HG02938 (cell line): Measurements from ENCODE around the gene CRMP1.

Experiments
- ATAC-seq: cut with Tn5 transposase; IDR thresholded peaks from one replicate; pipeline ENCODE4 v1.9.1; 2021; ENCODE audit warnings: mild to moderate bottlenecking, moderate library complexity; ENCODE audit not compliant: unreplicated experiment

Gene CRMP1

DNA sequence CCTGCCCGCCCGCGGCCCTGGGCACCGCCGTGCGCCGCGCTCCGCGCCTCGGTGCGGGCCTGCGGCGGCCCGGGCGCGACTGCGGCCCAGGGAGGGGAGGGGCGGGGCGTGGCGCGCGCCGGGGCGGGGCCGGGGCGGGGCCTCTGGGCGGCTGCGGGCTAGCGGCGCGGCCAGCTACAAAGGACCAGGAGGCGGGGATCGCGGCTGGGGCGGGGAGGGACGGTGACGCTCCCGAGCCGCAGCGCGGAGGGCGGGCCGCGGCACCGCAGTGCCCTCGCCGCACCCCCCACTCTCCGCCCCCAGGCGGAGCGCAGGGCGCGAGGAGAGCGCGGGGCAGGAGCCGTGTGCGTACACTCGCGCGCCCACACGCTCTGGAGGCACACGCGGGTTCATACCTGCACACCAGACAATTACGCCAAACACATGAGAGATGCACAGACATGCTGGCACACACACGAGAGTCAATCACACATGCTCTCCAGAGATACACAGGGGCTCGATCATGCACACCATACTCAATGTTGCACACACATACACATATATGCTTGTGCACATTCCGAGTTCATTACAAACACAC, at the start of gene CRMP1:
Gene CRMP1 (minus strand): TSS at position 83 of the 577 bp plus-strand sequence. CDS start 117 bp downstream, outside the sequence.
- no peak for ATAC-seq

DNA sequence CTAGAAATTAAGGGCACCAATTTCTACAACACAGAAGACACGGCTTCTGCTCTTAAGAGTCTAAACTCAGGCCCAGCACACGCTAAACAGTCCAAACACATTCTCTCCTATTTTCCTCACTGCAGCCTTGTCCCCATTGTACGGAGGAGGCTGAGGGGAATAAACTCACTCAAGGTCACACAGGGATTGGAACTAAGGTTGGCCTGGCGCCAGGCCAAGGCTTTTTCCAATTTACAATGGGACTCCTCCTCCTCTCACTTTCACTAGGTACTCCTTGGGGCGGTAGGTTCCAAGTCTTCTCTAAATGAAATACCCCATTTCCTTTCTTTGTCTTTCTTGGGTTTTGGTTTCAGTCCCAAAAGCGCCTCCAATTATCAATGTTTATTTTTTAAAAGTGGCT, 48.7 kb upstream of the CRMP1 start:
- no peak for ATAC-seq

DNA sequence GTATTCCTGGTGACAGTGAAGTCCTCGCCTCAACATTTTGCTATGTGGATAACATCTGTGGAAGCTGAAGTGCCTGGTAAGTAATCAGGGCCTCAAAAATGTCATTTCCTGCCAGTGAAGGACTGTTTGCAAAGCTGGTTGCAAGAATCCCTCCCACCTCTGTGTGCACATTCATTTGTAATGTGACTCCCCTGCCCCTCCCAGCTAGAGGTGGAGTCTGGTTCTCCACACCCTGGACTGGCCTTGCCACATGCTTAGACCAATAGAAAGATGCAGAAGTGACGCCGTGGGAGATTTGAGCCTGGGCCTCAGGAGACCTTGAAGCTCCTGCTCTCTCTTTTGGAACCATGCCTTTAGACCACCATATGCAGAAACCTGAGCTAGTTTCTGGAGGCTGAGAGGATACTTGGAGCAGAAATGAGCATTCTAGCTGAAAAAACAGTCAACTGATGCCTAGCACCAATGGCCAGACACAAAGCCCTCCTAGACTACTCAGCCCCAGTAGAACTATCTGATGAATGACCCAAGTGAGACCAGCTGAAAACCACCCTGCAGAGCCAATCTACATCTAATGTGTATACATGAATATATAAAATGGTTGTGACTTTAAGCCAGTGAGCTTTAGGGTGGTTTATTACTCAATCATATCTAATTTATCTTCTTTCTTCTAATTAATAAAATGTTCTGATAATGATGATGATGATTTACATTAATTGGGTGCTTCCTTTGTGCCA, 47.8 kb upstream of the CRMP1 start:
- ATAC-seq = no peak

GRCh38 chr4:5933996-5934831, 41.3 kb upstream of the CRMP1 start:
- no peak for ATAC-seq

- ATAC-seq = no peak
Measured at GRCh38 chr4:5933116-5933515, 40.2 kb upstream of the CRMP1 start.

DNA sequence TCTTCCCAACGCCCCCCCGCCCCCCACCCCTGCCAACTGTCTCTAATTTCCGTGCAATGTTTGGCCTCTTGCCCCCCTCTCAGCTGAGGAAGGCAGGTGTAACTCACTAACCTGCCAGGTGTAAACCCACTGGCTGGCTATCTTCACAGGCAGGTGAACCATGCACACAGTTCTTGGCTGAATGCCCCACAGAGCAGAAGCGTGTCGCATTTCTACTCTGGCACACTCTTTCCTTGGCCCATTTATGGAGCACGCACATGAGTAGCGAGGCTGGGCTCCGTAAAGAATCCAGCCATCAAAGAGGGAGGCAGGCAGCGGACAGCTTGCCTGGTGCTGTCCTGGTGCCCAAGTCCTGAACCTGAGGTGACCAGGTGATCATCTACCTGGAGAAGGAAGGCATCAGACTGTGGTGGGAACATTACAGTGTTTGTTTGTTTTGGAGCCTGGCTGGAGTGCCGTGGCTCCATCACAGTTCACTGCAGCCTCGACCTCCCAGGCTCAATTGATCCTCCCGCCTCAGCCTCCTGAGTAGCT, 39.2 kb upstream of the CRMP1 start:
- no peak for ATAC-seq

DNA sequence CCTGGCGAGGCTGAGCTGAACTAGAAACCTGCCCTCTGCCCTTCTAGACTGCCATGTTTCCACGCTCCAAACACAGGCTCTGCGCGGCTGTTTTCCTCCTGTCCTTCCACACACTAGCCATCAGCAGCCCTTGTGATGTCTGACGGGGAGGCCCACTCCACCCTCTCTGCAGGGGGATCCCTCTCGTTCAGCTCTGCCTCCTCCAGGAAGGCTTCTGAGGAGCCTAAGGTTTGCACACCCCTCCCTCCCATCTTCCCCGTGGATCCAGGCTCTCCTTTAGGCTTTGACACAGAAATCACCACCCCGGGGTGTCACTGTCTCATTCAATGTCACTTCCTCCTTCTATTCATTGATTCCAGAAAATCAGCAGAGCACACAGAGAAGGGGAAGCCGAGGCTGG, 38.6 kb upstream of the CRMP1 start:
- ATAC-seq = no peak

DNA sequence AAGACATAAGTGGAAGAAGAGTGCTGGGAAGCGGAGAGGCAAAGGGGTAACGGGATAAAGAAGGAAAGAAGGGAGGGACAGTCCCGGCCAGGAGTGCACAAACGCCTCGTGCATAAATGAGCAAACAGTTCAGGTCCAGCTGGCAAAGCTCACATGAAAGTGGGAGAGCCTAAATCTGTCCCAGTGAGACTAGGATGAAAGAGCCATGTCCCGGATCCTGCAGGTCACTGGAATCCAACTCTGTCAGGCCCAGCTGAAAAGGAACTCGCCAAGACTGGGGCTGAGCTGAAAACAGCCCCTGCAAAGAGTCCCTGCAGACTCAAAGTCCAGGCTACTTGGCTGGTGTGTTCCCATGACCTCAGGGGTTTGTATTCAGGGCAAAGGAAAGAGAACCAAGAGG, 38.0 kb upstream of the CRMP1 start:
- no peak for ATAC-seq

- no peak for ATAC-seq
Measured at GRCh38 chr4:5930456-5930855, 37.6 kb upstream of the CRMP1 start.

DNA sequence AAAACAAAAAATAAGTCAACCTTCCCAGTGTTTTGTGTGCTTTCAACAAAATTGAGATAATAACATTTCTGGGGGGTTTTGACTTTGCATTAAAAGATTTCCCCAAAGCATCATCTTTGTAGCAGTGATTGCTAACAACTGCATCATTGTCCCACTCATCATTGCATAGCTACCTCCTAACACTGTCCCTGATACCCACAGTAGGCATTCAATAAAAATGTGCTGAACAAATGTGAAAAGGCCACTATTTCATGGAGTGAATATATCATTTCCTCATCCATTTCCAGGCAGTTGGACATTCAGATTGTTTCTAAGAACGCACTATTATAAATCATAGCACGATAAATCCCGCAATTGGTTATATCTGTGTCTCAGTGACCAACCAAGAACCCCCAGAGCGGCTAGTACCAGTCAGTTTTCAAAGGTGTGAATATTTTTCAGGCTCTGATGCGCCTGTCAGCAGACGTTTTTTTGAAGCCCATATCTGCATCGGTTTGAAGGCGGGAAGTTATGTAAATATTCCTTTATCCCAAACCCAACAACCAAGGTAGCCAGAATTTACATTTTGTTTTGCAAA, 36.0 kb upstream of the CRMP1 start:
- no peak for ATAC-seq

DNA sequence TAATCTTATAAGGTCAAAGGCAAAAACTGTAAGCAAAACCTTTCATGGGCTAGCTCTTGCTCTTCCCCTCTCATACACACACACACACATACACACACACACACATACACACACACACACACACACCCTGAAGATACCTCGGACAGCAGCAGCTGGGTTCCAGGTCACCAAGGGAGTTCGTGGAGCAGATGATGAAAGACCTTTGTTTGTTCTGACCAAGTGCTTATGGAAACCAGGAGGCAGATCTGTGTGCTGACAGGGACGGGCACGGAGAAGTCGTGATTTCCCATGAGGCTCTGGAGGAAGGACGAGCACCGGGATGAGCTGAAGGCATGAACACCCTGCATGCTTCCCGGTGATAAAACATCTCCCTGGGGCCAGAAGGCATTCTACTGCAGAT, 35.4 kb upstream of the CRMP1 start:
- ATAC-seq = no peak

- no peak for ATAC-seq
Measured at GRCh38 chr4:5927747-5928146, 34.9 kb upstream of the CRMP1 start.

DNA sequence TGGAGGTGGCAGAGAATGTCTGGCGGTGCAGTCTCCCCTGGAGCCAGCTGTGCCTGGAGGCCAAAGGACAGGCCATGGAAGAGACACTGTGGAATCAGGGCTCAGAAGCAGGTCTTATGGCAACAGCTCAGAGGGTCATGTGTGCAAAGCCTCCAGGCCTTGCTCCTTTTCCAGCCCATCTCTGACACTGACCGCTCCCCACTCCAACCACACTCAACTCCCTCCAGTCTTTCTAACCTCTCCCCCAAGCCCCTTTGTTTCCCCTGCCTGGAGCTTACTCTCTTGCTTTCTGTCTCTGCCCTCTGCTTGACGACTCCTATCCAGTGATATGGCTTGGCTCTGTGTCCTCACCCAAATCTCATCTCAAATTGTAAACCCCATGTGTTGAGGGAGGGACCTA, 34.2 kb upstream of the CRMP1 start:
- ATAC-seq = no peak

- no peak for ATAC-seq
Measured at GRCh38 chr4:5926598-5926997, 33.7 kb upstream of the CRMP1 start.

- ATAC-seq = no peak
Measured at GRCh38 chr4:5925419-5926200, 32.7 kb upstream of the CRMP1 start.

DNA sequence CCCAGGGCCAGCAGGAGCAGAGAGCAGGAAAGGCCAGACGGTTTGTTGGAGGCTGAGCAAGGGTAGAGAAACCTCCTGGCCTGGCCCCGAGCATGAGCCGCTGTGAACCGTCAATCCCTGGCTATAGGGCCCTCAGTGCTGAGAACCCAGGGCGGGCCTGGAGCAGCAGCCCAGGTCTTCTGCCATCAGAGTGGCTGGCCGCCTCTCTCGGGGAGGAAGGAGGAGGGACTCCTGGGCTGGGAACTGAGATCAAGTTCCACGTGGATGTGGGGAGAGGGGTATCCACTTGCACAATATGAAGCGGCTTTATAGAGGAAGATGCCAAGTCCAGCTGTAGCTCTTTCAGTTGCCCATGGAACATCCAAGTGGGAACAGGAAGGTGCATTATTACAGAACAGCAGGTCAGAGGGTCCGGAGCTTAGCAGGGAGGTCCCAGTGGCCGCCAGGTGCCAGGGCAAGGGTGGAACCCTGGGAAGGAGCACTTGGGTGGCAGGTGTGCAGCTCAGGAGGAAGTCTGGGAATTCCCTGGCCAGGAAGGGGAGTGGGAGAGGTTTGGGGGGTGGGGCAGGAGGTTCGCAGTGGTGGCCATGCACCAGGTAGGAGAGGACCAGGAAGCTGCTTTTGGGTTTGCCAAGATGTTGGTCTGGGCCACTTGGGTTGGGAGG, 31.7 kb upstream of the CRMP1 start:
- no peak for ATAC-seq

DNA sequence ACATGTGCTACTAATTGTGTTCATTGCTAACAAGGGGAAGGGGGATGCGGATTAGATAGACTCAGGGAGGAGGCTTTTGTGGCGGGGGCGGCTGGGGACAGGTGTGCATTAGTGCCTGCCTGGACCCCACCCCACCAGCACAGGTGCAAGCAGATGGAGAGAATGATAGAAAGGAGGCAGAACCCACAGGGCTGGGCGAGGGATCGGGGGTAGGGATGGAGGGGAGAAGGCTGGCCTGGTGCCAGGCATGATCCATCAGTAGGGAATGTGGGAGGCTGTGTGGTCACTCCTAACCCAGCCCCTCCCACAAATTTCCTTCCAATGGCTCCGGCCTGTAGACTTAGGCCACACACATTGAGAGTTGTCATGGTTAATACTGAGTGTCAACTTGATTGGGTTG, 30.5 kb upstream of the CRMP1 start:
- no peak for ATAC-seq

DNA sequence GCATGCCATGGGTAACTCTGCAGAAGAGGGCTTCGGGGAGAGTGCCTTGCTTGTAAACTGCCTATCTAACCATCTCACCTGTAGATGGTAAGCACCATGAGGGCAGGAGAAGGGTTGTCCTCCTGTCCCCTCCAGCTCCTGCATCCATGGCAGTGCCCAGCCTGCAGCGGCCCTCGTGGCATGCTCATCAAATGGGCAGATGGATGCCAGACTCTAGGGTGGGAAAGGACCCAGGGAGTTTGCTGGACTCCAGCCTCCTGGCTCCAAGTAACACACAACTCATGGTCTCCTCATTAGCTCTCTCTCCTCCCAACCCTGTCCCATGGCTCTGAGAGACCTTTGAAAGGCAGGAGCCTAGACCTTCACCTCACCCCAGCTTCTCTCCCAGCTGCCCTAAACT, 29.7 kb upstream of the CRMP1 start:
- ATAC-seq = no peak

- no peak for ATAC-seq
Measured at GRCh38 chr4:5921981-5922380, 29.1 kb upstream of the CRMP1 start.
